Fibroblast of pulmonary artery (primary cell): Measurements from ENCODE around the gene ZNF407.

Experiments
- DNase-seq: peaks from one replicate; pipeline ENCODE4 v3.0.0-alpha.2; 2010; ENCODE audit warnings: low read depth
- H3K4me3 ChIP-seq: replicated peaks from 2 replicates; pipeline ENCODE4 v1.5.1; 2011; ENCODE audit warnings: low read depth, mild to moderate bottlenecking, control low read depth, low read length, moderate library complexity
- TF ChIP-seq, protein P1 (sequence below): IDR thresholded peaks from 2 replicates; pipeline ENCODE4 v1.5.1; 2011; ENCODE audit warnings: mild to moderate bottlenecking, control low read depth, low read length, inconsistent platforms; ENCODE audit errors: missing control alignments

The ZNF407 gene

DNA sequence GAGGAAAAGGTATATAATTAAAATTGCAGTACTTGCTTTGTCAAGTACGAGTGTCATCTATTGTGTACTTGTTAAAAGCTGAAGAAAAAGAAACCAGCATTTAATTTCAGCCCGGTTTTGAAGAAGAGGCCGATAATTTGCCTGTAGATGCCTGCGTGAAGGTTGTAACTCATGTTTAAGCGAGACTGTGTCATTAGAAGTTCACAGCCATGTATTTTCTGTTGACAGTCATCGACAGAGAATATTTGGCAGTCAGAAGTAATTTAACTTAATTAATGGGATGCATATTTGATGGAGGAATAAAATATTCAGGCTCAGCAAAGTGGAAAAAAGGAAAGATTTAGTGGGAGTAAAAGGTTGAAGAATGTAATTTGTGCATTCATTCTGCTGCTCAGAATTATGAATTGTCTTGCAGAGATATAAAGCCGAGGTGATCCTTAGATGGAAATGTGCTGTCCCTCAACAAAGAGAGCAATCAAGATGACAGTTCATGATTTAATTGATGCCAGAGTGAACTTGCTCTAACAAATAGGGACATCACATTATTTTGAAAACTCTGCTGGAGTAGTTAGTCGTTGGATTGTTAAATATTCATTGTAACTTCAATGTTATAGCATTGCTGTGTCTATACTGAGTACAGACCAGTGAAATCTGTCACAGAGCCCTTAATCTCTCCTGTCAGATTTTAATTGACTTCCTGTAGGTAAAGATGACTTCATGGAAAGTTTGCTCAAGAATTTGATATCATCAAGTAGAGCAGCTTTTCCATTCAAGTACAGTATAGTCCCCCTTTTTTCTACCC lies 53.9 kb downstream of the ZNF407 start:
- TF ChIP-seq, protein P1, sequence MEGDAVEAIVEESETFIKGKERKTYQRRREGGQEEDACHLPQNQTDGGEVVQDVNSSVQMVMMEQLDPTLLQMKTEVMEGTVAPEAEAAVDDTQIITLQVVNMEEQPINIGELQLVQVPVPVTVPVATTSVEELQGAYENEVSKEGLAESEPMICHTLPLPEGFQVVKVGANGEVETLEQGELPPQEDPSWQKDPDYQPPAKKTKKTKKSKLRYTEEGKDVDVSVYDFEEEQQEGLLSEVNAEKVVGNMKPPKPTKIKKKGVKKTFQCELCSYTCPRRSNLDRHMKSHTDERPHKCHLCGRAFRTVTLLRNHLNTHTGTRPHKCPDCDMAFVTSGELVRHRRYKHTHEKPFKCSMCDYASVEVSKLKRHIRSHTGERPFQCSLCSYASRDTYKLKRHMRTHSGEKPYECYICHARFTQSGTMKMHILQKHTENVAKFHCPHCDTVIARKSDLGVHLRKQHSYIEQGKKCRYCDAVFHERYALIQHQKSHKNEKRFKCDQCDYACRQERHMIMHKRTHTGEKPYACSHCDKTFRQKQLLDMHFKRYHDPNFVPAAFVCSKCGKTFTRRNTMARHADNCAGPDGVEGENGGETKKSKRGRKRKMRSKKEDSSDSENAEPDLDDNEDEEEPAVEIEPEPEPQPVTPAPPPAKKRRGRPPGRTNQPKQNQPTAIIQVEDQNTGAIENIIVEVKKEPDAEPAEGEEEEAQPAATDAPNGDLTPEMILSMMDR = no peak
- no peak for DNase-seq
- no peak overlapping the region for H3K4me3 ChIP-seq

- TF ChIP-seq, protein P1 = peak; percentile 57
These were observed 54.8 kb downstream of the ZNF407 start for GRCh38 chr18:74652392-74652988.

GRCh38 chr18:74654638-74655037 lies 57.0 kb downstream of the ZNF407 start:
- peak; percentile 58 for DNase-seq

More at GRCh38 chr18:74652392-74652988, 54.8 kb downstream of the ZNF407 start:
- H3K4me3 ChIP-seq = no peak overlapping the region
- peak; percentile 77 for DNase-seq

GRCh38 chr18:74661008-74661407 lies 63.3 kb downstream of the ZNF407 start:
- TF ChIP-seq, protein P1 = no peak
- DNase-seq = no peak
- no peak overlapping the region for H3K4me3 ChIP-seq

More at GRCh38 chr18:74654638-74655037, 57.0 kb downstream of the ZNF407 start:
- TF ChIP-seq, protein P1 = peak; percentile 29
- H3K4me3 ChIP-seq = no peak overlapping the region

DNA sequence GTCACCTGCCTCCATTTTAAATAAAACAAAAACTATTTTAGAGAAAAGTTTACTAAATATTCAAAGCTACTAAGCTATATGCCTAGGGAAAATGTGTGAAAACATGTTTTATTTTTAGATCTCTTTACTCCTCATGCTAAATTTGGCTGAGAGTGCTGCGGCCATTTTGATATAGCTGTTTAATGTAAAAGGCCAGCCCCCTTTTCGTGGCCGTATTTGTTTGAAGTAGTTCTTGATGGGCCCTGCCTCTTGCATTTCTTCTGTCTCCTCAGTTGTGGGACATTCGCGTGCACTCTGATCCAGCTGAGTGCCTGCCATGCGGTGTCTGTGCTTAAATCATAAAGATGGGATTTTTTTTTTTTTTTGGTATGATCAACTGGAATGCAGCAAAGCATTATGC lies 64.0 kb downstream of the ZNF407 start:
- H3K4me3 ChIP-seq = no peak overlapping the region
- no peak for DNase-seq
- TF ChIP-seq, protein P1 = no peak

GRCh38 chr18:74662622-74663021 lies 65.0 kb downstream of the ZNF407 start:
- no peak overlapping the region for H3K4me3 ChIP-seq
- TF ChIP-seq, protein P1 = no peak
- no peak for DNase-seq
